ENCODE results near the gene SHISA4. TPM values are rescaled to one million over a fixed set of nuclear protein-coding genes. Genes with fewer than 3 reads are reported as not detected.
A peak's percentile ranks its signal among the peaks of the same experiment; 100 is the strongest.

Gene SHISA4
- total RNA-seq, 1 donor from 2014 or later: 9.8 TPM

DNA sequence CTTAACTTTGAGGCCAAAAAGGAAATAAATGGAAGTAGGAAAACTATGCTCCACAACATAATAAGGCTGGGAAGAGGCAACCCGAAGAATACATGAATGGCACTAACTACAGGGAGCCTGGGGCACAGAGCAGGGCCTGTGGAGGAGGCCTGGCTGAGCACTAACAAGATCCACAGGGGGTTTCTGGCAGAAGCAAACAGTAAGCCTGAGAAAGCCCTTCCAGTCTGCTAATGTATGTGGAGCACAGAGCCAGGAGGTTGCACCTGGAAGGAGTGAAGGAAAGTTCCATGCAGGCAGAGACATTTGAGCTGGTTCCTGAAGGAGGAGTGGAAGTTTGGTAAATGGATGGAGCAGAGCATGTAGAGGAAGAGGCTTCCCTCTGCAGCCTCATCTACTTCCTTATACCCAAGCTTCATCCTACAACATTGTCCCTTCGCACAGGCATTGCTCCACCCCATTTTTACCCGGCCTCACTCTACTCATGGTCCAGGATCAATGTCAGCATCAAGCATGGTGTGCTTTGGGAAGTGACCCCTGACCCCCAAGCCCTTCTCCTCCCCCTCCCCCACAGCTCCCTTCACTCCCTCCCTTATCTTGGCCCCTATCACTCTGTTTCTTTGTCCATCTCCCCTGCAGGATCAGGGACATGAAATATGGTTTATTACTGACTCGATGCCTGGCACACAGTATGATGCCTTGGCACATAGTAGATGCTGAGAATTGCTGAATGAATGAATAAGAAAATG, 23.3 kb downstream of the SHISA4 start:
- Mint-ChIP-seq H3K27ac (no peak overlapping the region), H3K9me3 (no peaks in the 10 kb centered on the region), H3K4me3 (no peak overlapping the region), H3K27me3 (ENCODE audit: low read depth) (no peaks in the 10 kb centered on the region), H3K4me1 (peaks cover 25% of the 10 kb centered on the region), H3K36me3 (no peaks in the 10 kb centered on the region)
- TF ChIP-seq, protein P1, sequence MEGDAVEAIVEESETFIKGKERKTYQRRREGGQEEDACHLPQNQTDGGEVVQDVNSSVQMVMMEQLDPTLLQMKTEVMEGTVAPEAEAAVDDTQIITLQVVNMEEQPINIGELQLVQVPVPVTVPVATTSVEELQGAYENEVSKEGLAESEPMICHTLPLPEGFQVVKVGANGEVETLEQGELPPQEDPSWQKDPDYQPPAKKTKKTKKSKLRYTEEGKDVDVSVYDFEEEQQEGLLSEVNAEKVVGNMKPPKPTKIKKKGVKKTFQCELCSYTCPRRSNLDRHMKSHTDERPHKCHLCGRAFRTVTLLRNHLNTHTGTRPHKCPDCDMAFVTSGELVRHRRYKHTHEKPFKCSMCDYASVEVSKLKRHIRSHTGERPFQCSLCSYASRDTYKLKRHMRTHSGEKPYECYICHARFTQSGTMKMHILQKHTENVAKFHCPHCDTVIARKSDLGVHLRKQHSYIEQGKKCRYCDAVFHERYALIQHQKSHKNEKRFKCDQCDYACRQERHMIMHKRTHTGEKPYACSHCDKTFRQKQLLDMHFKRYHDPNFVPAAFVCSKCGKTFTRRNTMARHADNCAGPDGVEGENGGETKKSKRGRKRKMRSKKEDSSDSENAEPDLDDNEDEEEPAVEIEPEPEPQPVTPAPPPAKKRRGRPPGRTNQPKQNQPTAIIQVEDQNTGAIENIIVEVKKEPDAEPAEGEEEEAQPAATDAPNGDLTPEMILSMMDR (IDR thresholded peaks at IDR 0.05; ENCODE audit: unreplicated experiment): no peak
- no peak for DNase-seq (ENCODE audit: low spot score in 2 of 2, unreplicated experiment in 2 of 2)

DNA sequence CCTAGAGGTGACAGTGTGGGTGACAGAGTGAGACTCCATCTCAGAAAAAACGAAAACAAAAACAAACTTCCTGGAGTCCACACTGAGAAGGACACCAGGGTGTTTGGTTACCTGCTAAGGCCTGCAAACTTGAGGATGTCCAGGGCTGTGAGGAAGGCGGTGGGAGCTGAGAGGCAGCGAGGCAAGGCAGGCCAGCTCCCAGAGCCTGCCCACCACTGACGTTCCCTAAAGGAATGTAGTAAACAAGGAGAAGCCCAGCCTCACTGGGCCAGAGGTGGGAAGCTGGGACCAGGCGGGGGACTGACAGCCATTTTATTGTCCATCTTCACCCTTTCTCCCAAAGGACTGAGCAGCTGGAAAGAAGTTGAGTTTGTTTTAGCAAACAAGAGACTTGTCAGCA, 24.1 kb downstream of the SHISA4 start:
- Mint-ChIP-seq H3K36me3 (no peaks in the 10 kb centered on the region), H3K27me3 (ENCODE audit: low read depth) (no peaks in the 10 kb centered on the region), H3K4me1 (peaks cover 32% of the 10 kb centered on the region), H3K4me3 (no peak overlapping the region), H3K27ac (no peak overlapping the region), H3K9me3 (no peaks in the 10 kb centered on the region)
- DNase-seq (ENCODE audit: low spot score in 2 of 2, unreplicated experiment in 2 of 2): no peak
- TF ChIP-seq, protein P1 (IDR thresholded peaks at IDR 0.05; ENCODE audit: unreplicated experiment): no peak

DNA sequence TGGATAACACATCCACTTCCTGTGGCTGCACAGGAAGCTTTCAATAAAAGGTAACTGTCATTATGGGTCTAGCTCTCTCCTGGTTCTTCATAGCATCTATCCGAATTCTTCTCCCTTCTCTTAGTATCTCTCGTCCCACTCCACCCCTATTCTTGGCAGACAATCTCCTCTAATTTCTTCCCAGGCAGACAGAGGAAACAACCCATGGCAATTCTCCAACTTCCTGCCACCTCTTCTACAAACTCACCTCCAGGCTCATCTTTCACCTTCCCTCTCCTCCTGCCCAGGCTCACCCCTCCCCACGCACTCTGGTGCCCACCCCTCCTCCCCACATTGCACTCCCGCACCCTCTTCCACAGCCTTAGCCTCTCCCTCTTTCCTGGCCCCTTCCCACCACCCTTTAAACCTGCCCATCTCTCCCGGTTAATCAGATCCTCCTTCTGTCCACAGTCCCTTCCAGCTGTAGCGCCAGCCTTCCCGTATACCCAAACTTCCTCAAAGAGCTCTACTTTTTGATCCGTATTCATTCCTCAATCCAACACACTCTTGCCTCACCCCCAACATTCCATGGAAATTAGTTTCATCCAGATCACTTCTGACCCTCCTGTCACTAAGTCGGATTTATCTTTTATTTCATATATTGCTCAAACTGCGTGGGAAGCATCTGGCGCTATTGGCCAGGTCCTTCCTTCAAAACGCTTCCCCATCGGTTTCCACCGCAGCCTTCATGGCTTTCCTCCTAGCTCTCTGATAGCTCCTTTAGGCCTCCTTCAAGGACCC, 25.9 kb downstream of the SHISA4 start:
- no peak for DNase-seq (ENCODE audit: low spot score in 2 of 2, unreplicated experiment in 2 of 2)
- peaks cover 39% of the 10 kb centered on the region for H3K4me1 Mint-ChIP-seq
- no peaks in the 10 kb centered on the region for H3K36me3 Mint-ChIP-seq
- H3K27me3 Mint-ChIP-seq (ENCODE audit: low read depth): peaks cover 3% of the 10 kb centered on the region
- no peak overlapping the region for H3K4me3 Mint-ChIP-seq
- peak overlapping the region; percentile 11 for H3K27ac Mint-ChIP-seq
- H3K9me3 Mint-ChIP-seq: no peaks in the 10 kb centered on the region
- TF ChIP-seq, protein P1 (IDR thresholded peaks at IDR 0.05; ENCODE audit: unreplicated experiment): no peak

DNA sequence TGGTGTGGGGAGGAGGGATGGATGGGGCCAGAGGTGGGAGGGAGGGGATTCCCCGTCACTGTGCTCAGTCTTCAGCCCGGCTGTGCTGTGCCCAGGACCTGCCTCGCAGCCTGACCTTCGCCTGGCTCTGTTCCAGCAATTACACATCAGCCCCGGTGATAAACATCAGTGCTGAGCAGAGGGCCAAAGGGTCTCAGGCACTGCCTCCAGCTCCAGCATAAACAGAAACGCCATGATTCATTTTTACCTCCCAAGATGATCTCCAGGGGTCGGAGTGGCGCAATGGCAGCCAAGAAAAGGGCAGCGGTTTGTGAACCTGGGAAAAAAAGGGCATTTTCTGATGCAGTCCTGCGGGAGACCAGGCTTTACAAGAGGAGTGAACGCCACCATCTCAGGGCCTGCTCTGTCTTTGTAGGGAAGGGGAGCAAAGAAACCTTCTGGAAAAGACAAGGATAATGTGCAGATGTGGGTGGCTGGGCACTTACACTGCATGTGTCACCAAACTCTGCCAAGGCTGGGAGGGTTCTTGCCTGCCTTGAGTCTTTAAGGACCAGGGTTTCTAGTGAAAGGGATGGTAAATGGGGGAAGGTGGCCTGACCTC, 28.1 kb downstream of the SHISA4 start:
- Mint-ChIP-seq H3K27me3 (ENCODE audit: low read depth) (peaks cover 3% of the 10 kb centered on the region), H3K4me3 (no peak overlapping the region), H3K9me3 (no peaks in the 10 kb centered on the region), H3K4me1 (peaks cover 39% of the 10 kb centered on the region), H3K27ac (peak overlapping the region; percentile 35), H3K36me3 (peaks cover 1% of the 10 kb centered on the region)
- no peak for DNase-seq (ENCODE audit: low spot score in 2 of 2, unreplicated experiment in 2 of 2)
- TF ChIP-seq, protein P1 (IDR thresholded peaks at IDR 0.05; ENCODE audit: unreplicated experiment): no peak

DNA sequence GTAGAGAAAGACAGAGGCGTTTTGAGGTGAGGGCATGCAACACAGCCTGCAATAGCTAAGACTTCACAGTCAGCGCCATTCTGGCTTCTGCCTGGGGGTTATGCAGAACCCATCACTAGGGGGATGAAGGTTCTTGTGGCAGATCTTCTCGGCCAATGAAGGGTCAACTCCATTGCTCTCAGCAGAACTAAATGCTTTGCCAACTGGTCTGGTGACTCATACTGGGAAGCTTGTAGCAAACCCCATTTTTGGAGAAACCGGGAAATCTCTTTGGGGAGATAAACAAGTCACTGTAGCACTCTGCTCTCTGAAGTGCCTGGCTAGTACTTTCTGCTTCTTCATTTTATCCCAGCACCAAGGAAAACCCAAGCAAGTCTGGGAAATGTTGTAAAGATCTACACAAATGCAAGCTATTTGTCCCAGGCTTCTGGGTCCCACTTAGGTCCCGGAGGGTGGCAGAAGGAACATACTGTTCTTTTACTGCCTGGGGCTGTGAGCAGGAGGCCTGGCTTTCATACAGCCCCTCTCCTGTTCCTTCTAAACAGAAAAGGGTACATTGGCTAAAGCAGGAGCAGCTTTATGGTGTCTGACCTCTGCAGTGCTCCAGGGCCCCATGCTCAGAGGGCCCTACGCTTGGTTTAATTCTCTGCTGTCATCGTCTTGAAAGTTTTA, 28.8 kb downstream of the SHISA4 start:
- Mint-ChIP-seq H3K4me1 (peaks cover 39% of the 10 kb centered on the region), H3K9me3 (peaks cover 6% of the 10 kb centered on the region), H3K27me3 (ENCODE audit: low read depth) (peaks cover 3% of the 10 kb centered on the region), H3K4me3 (no peak overlapping the region), H3K27ac (no peak overlapping the region), H3K36me3 (peaks cover 5% of the 10 kb centered on the region)
- TF ChIP-seq, protein P1 (IDR thresholded peaks at IDR 0.05; ENCODE audit: unreplicated experiment): no peak
- DNase-seq (ENCODE audit: low spot score in 2 of 2, unreplicated experiment in 2 of 2): no peak

All from mesothelial cell of epicardium (in vitro differentiated cells).